H9 (cell line): ENCODE results near the gene BAIAP2. TPM values are rescaled to one million over a fixed set of nuclear protein-coding genes. Genes with fewer than 3 reads are reported as not detected.
"Not testable (repeated sequence)": the region's sequence is repeated elsewhere in the genome, so short reads cannot be mapped to it uniquely, and the experiment has no call there.

Experiments
- DNase-seq: peaks from one replicate; pipeline ENCODE4 v3.0.0-alpha.2; 2017
- H2AFZ ChIP-seq: one replicate; pipeline ENCODE4 v1.6.1; 2013; ENCODE audit warnings: mild to moderate bottlenecking, low read length, control low read depth, moderate library complexity
- H2AK5ac ChIP-seq: 2 replicates; pipeline ENCODE4 v1.6.1; 2013; ENCODE audit warnings: low read length, control low read depth, mixed read lengths; ENCODE audit not compliant: insufficient read length
- H2BK120ac ChIP-seq: one replicate; pipeline ENCODE4 v1.6.1; 2013; ENCODE audit warnings: low read depth, mild to moderate bottlenecking, low read length, control low read depth, inconsistent platforms; ENCODE audit not compliant: poor library complexity, severe bottlenecking
- H2BK12ac ChIP-seq: 2 replicates; pipeline ENCODE4 v1.6.1; 2013; ENCODE audit warnings: low read length, control low read depth, mixed read lengths, low read depth; ENCODE audit not compliant: insufficient read length
- H2BK15ac ChIP-seq: 2 replicates; pipeline ENCODE4 v1.6.1; 2013; ENCODE audit warnings: low read depth, low read length, control low read depth
- H2BK20ac ChIP-seq: one replicate; pipeline ENCODE4 v1.6.1; 2013; ENCODE audit warnings: low read depth, mild to moderate bottlenecking, low read length, control low read depth, inconsistent platforms; ENCODE audit not compliant: poor library complexity, severe bottlenecking
- H2BK5ac ChIP-seq: 2 replicates; pipeline ENCODE4 v1.6.1; 2013; ENCODE audit warnings: low read length, control low read depth, mixed read lengths; ENCODE audit not compliant: insufficient read length
- H3K14ac ChIP-seq: 2 replicates; pipeline ENCODE4 v1.6.1; 2013; ENCODE audit warnings: low read length, control low read depth; ENCODE audit not compliant: insufficient read depth
- H3K18ac ChIP-seq: 2 replicates; pipeline ENCODE4 v1.6.1; 2013; ENCODE audit warnings: low read depth, mild to moderate bottlenecking, mixed read lengths, low read length, control low read depth; ENCODE audit not compliant: insufficient read length
- H3K23ac ChIP-seq: 2 replicates; pipeline ENCODE4 v1.6.1; 2013; ENCODE audit warnings: low read length, control low read depth, mixed read lengths, low read depth; ENCODE audit not compliant: insufficient read length
- H3K23me2 ChIP-seq: 2 replicates; pipeline ENCODE4 v1.6.1; 2013; ENCODE audit warnings: low read depth, mild to moderate bottlenecking, mixed read lengths, low read length, control low read depth; ENCODE audit not compliant: insufficient read length, poor library complexity, severe bottlenecking
- H3K27ac ChIP-seq: 2 replicates; pipeline ENCODE4 v1.5.1; 2013; ENCODE audit warnings: low read length, control low read depth, mixed read lengths, low read depth; ENCODE audit not compliant: insufficient read length
- H3K27me3 ChIP-seq: 2 replicates; pipeline ENCODE4 v1.6.1; 2013; ENCODE audit warnings: low read length, control low read depth, inconsistent platforms; ENCODE audit not compliant: insufficient read depth
- H3K4ac ChIP-seq: 2 replicates; pipeline ENCODE4 v1.6.1; 2013; ENCODE audit warnings: low read depth, mild to moderate bottlenecking, control low read depth, inconsistent platforms, low read length, moderate library complexity
- H3K4me1 ChIP-seq: 2 replicates; pipeline ENCODE4 v1.6.1; 2013; ENCODE audit warnings: low read length, control low read depth, inconsistent platforms; ENCODE audit not compliant: insufficient read depth
- H3K4me2 ChIP-seq: 2 replicates; pipeline ENCODE4 v1.6.1; 2013; ENCODE audit warnings: low read length, control low read depth, mixed read lengths; ENCODE audit not compliant: insufficient read length, insufficient read depth
- H3K56ac ChIP-seq: 2 replicates; pipeline ENCODE4 v1.6.1; 2013; ENCODE audit warnings: low read depth, mild to moderate bottlenecking, mixed read lengths, low read length, control low read depth; ENCODE audit not compliant: insufficient read length
- H3K79me1 ChIP-seq: 2 replicates; pipeline ENCODE4 v1.6.1; 2013; ENCODE audit warnings: low read depth, mild to moderate bottlenecking, moderate library complexity, low read length, control low read depth, inconsistent platforms; ENCODE audit not compliant: insufficient read depth, poor library complexity, severe bottlenecking
- H3K79me2 ChIP-seq: 2 replicates; pipeline ENCODE4 v1.6.1; 2013; ENCODE audit warnings: low read length, control low read depth, inconsistent platforms; ENCODE audit not compliant: insufficient read depth
- H3K9ac ChIP-seq: 2 replicates; pipeline ENCODE4 v1.6.1; 2013; ENCODE audit warnings: low read length, control low read depth, mixed read lengths; ENCODE audit not compliant: insufficient read length; ENCODE audit errors: extremely low read depth
- H3K9me3 ChIP-seq: one replicate; pipeline ENCODE4 v1.6.1; 2013; ENCODE audit warnings: low read depth, low read length, inconsistent platforms; ENCODE audit not compliant: control insufficient read depth
- H3T11ph ChIP-seq: one replicate; pipeline ENCODE4 v1.6.1; 2013; ENCODE audit warnings: mild to moderate bottlenecking, low read length, control low read depth, inconsistent platforms
- H4K20me1 ChIP-seq: one replicate; pipeline ENCODE4 v1.6.1; 2013; ENCODE audit not compliant: control insufficient read depth, insufficient read length, insufficient read depth
- H4K5ac ChIP-seq: 2 replicates; pipeline ENCODE4 v1.6.1; 2013; ENCODE audit warnings: low read depth, mild to moderate bottlenecking, mixed read lengths, low read length, control low read depth; ENCODE audit not compliant: insufficient read length
- H4K8ac ChIP-seq: replicated peaks from 2 replicates; pipeline ENCODE4 v1.6.1; 2013; ENCODE audit warnings: low read length, control low read depth, mixed read lengths, low read depth; ENCODE audit not compliant: insufficient read length
- H4K91ac ChIP-seq: 2 replicates; pipeline ENCODE4 v1.6.1; 2013; ENCODE audit warnings: low read depth, mild to moderate bottlenecking, moderate library complexity, mixed read lengths, low read length, control low read depth; ENCODE audit not compliant: insufficient read length
- H3K27ac Mint-ChIP-seq, 3 experiments: 2 replicates in 2 of 3; 3 replicates in 1 of 3; pipeline ENCODE4 v1.8.0; 2020 to 2021; ENCODE audit warnings: mixed read lengths in 3 of 3, mild to moderate bottlenecking in 1 of 3, moderate library complexity in 1 of 3
- H3K27me3 Mint-ChIP-seq: 2 replicates; pipeline ENCODE4 v1.8.0; 2021; ENCODE audit warnings: low read depth, mild to moderate bottlenecking, moderate library complexity, mixed read lengths
- H3K36me3 Mint-ChIP-seq, 3 experiments: 2 replicates in 2 of 3; 3 replicates in 1 of 3; pipeline ENCODE4 v1.8.0; 2020 to 2021; ENCODE audit warnings: low read depth in 3 of 3, mixed read lengths in 3 of 3; ENCODE audit not compliant: insufficient read depth in 1 of 3
- H3K4me1 Mint-ChIP-seq, 2 experiments: 2 replicates each; pipeline ENCODE4 v1.8.0; 2020; ENCODE audit warnings: mixed read lengths in 2 of 2
- H3K4me3 Mint-ChIP-seq, 2 experiments: 2 replicates in 1 of 2; 3 replicates in 1 of 2; pipeline ENCODE4 v1.8.0; 2020 to 2021; ENCODE audit warnings: mild to moderate bottlenecking in 2 of 2, mixed read lengths in 2 of 2, moderate library complexity in 1 of 2
- H3K9me3 Mint-ChIP-seq, 2 experiments: 2 replicates in 1 of 2; 3 replicates in 1 of 2; pipeline ENCODE4 v1.8.0; 2020; ENCODE audit warnings: mild to moderate bottlenecking in 2 of 2, mixed read lengths in 2 of 2, moderate library complexity in 1 of 2
- CTCF ChIP-seq: fragments of 200-600 bp; sonication (generic); conservative IDR thresholded peaks from 3 replicates; pipeline ENCODE4 v1.8.0; 2021; ENCODE audit warnings: antibody characterized with exemption, mild to moderate bottlenecking
- WGBS: extraction: QIAGEN DNeasy Blood & Tissue Kit; methylation state at CpG from one replicate; pipeline ENCODE4 v1.1.7; 2013; ENCODE audit warnings: missing lambda C conversion rate, low lambda C conversion rate, mixed read lengths; ENCODE audit not compliant: insufficient read length; ENCODE audit errors: extremely low coverage; 5-methylcytosine and 5-hydroxymethylcytosine counted together
- total RNA-seq: library from RNA; stranded (reverse); gene quantifications from 2 replicates; pipeline ENCODE4 v1.2.1, GENCODE V29; 2021

BAIAP2 gene
- total RNA-seq, 1 experiment from 2014 or later: 27.8 TPM

DNA sequence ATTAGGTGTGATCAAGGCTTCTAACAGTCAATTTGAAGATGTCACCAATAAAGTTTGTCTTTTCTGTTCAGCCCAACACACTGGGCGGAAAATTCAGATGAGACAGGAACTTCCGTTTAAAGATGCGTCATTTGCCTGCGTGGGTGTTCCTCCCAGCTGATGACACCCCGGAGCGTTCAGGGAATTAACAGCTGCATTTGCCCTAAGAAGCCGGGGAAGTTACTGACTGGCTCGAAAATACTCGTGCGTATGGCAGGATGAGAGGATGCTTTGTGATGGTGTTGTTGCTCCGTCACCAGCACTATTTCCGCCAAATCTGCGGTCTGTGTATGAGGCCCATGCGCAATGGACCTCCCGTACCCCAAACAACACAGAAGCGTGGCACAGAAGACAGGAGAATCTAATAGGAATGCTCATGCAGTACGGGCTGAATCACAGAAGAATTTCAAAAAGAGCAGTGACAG, 118.4 kb downstream of the BAIAP2 start:
- Histone ChIP-seq H3K9ac (no peak overlapping the region), H2AK5ac (no peak overlapping the region), H3K4ac (no peak overlapping the region), H3K79me2 (no peaks in the 10 kb centered on the region), H2BK120ac (no peak overlapping the region), H4K5ac (no peak overlapping the region), H3K56ac (no peak overlapping the region), H3K79me1 (no peaks in the 10 kb centered on the region), H3K9me3 (no peaks in the 10 kb centered on the region), H3K27ac (no peak overlapping the region), H3K14ac (no peak overlapping the region), H3K27me3 (no peaks in the 10 kb centered on the region), H3K23ac (no peak overlapping the region), H3K23me2 (no peaks in the 10 kb centered on the region), H2BK15ac (no peak overlapping the region), H2BK20ac (no peak overlapping the region), H3T11ph (no peak overlapping the region), H3K4me2 (no peak overlapping the region), H3K4me1 (no peaks in the 10 kb centered on the region), H3K18ac (no peak overlapping the region), H2BK12ac (no peak overlapping the region), H4K20me1 (no peaks in the 10 kb centered on the region), H2BK5ac (no peak overlapping the region), H2AFZ (no peak overlapping the region), H4K91ac (no peak overlapping the region), H4K8ac (no peak overlapping the region)
- WGBS: no CpG with 5 or more reads among the region's 17 CpGs
- Mint-ChIP-seq H3K27me3 (peaks cover 2% of the 10 kb centered on the region; the same call in 1 of the 2 replicates), H3K9me3 (no peaks in the 10 kb centered on the region), H3K36me3 (no peaks in the 10 kb centered on the region), H3K27ac (no peak overlapping the region), H3K4me1 (no peaks in the 10 kb centered on the region), H3K4me3 (no peak overlapping the region)
- no peak for TF ChIP-seq CTCF
- DNase-seq: no peak

DNA sequence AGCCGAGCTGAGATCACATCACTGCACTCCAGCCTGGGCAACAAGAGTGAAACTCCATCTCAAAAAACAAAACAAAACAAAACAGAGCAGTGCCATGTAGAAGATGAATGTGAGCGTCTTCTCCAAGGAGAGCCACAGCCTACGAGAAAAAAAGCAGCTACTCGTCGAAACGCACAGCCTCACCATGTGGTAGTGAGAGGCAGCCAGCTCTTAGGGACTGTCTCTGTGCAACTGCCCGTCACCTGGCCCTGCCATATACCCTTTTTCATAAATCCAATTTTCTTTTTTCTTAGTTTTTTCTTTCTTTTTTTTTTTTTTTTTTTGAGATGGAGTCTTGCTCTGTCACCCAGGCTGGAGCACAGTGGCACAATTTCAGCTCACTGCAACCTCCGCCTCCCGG, 119.1 kb downstream of the BAIAP2 start:
- H4K8ac ChIP-seq, H3K4ac ChIP-seq, H3K4me2 ChIP-seq, H3K9me3 ChIP-seq, H2AFZ ChIP-seq, H3T11ph ChIP-seq, H3K4me1 ChIP-seq, H3K14ac ChIP-seq, H3K18ac ChIP-seq, H4K20me1 ChIP-seq, H3K9me3 Mint-ChIP-seq, H2BK5ac ChIP-seq, H3K79me1 ChIP-seq, H3K27ac ChIP-seq, H2AK5ac ChIP-seq, H3K23ac ChIP-seq, H3K9ac ChIP-seq, H3K27me3 Mint-ChIP-seq, H3K27ac Mint-ChIP-seq, H3K23me2 ChIP-seq, H3K56ac ChIP-seq, H3K27me3 ChIP-seq, H2BK12ac ChIP-seq, H3K36me3 Mint-ChIP-seq, H3K4me1 Mint-ChIP-seq, DNase-seq, H2BK20ac ChIP-seq, H2BK15ac ChIP-seq, H2BK120ac ChIP-seq, H3K4me3 Mint-ChIP-seq, H4K5ac ChIP-seq, H4K91ac ChIP-seq, H3K79me2 ChIP-seq: not testable (repeated sequence)
- no CpG with 5 or more reads among the region's 9 CpGs for WGBS
